NCI-H446 treated with DMSO at 0.1 percent for 48 hours (cell line): ENCODE results near the gene FYCO1.
A peak's percentile ranks its signal among the peaks of the same experiment; 100 is the strongest.

Experiments used
- DNase-seq: peaks from one replicate; lab custom pipeline; 2025; lab: John Stamatoyannopoulos, UW

Gene FYCO1

GRCh38 chr3:45984331-45985312 lies 11.0 kb downstream of the FYCO1 start:
- no peak for DNase-seq

GRCh38 chr3:45983770-45984169 lies 11.9 kb downstream of the FYCO1 start:
- no peak for DNase-seq

- no peak for DNase-seq
These were observed 14.1 kb downstream of the FYCO1 start for GRCh38 chr3:45981346-45982074.

GRCh38 chr3:45980819-45981218 lies 14.8 kb downstream of the FYCO1 start:
- DNase-seq = no peak

- DNase-seq = no peak
These were observed 15.3 kb downstream of the FYCO1 start for GRCh38 chr3:45980229-45980813.

- no peak for DNase-seq
These were observed 16.2 kb downstream of the FYCO1 start for GRCh38 chr3:45979378-45979777.

- no peak for DNase-seq
These were observed 17.4 kb downstream of the FYCO1 start for GRCh38 chr3:45978006-45978761.

GRCh38 chr3:45976191-45977091 lies 19.2 kb downstream of the FYCO1 start:
- DNase-seq = no peak

GRCh38 chr3:45975686-45976085 lies 19.9 kb downstream of the FYCO1 start:
- no peak for DNase-seq

GRCh38 chr3:45974686-45975085 lies 20.9 kb downstream of the FYCO1 start:
- DNase-seq = no peak

- DNase-seq = no peak
These were observed 22.9 kb downstream of the FYCO1 start for GRCh38 chr3:45972534-45973402.

- no peak for DNase-seq
These were observed 25.7 kb downstream of the FYCO1 start for GRCh38 chr3:45969953-45970352.

GRCh38 chr3:45969116-45969515 lies 26.5 kb downstream of the FYCO1 start:
- no peak for DNase-seq

- no peak for DNase-seq
These were observed 26.9 kb downstream of the FYCO1 start for GRCh38 chr3:45968706-45969105.

GRCh38 chr3:45968149-45968548 lies 27.5 kb downstream of the FYCO1 start:
- DNase-seq = no peak

GRCh38 chr3:45967724-45968123 lies 27.9 kb downstream of the FYCO1 start:
- DNase-seq = no peak

GRCh38 chr3:45966950-45967640 lies 28.5 kb downstream of the FYCO1 start:
- DNase-seq = peak; percentile 2

GRCh38 chr3:45966371-45966791 lies 29.2 kb downstream of the FYCO1 start:
- no peak for DNase-seq

- no peak for DNase-seq
These were observed 30.0 kb downstream of the FYCO1 start for GRCh38 chr3:45965653-45966052.
